HG02840 (cell line): Measurements from ENCODE around the gene PGR.

ENCODE experiments used
- ATAC-seq: cut with Tn5 transposase; IDR thresholded peaks from one replicate; pipeline ENCODE4 v1.9.1; 2021; ENCODE audit warnings: mild to moderate bottlenecking, moderate library complexity, moderate number of reproducible peaks; ENCODE audit not compliant: unreplicated experiment, low FRiP score

PGR gene

DNA sequence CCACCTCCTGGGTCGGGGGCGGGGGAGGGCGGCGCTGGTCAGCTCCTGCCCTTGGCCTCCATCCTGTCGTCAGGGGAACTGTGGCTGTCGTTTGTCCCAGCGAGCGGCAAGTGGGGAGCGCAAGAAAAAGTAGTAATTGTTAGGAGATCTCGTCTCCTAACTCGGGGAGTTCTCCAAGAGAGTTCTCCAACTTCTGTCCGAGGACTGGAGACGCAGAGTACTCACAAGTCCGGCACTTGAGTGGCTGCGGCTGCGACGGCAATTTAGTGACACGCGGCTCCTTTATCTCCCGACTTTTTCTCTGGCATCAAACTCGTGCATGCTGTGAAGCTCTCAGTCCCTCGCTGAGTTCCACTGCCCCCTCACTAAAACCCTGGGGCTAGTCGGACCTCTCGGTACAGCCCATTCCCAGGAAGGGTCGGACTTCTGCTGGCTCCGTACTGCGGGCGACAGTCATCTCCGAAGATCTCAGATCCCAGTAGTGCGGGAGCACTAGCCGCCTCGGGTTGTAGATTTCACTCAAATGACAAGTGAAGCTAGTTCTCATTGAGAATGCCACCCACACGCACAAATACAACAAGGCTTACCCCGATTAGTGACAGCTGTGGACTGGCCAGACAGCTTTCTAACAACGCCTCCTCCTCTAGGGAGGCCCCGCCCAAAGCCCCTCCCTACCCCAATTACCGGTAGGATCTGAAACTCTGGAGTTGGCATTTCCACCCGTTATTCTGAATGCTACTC lies at the start of gene PGR:
TSS of gene PGR (minus strand) at position 611 of the 741 bp plus-strand sequence. CDS start 743 bp downstream, outside the sequence.
- ATAC-seq, result no peak

DNA sequence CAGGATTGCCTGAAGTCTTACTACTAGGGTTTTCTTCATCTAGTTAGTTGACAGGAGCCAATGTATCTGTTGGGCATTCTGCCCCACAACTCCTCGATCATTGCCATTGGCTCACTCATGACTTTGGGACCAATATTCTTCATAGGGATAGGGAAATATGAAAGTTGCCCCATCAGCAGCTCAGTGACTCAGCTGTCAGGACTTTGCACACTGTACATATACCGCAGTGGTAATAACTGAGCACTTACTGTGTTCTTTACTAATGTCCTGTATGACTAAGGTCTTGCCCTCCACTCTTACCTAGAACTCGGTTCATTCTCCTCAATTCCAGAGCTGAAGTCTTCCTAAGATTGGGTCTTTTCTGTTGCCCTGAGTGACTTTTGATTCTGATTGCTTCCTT lies 46.8 kb upstream of the PGR start:
- no peak for ATAC-seq

DNA sequence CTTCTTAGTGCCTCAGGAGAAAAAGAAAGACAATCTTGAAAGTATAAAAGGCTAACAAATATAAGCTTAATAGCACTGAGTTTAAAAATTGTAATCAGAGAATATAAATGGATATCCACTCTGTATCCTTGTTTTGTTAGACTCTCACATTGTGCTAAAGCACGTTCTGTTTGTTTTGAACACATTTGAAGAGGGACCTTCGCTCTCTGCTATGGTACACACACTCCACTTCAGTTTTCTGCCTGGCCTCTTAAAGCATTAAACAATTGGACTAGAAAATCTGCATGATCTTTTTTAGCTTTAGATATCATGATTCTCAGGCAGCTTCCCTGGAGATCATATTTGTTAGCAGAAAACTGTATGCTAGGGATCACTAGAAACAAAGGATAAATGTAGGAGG lies 40.3 kb upstream of the PGR start:
- ATAC-seq, result no peak

DNA sequence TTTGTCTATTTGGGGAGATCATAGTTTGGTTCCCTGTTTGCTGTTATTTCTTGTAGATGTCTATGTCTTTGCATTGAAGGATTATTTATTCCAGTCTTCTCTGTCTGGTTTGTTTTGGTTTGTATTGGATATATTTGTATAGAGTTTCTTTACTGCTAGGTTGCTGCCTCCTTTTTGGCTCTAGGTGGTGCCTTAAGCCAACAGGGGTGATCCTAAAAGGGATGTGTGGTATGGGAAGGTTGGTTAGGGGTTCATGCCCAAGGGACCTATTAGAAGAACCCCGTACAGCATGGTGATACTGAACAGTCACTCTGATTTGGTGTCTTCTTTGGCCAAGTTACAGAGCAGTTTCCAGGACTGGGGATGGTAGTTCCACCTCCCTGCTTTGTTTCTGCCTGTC lies 36.4 kb upstream of the PGR start:
- ATAC-seq, result no peak

DNA sequence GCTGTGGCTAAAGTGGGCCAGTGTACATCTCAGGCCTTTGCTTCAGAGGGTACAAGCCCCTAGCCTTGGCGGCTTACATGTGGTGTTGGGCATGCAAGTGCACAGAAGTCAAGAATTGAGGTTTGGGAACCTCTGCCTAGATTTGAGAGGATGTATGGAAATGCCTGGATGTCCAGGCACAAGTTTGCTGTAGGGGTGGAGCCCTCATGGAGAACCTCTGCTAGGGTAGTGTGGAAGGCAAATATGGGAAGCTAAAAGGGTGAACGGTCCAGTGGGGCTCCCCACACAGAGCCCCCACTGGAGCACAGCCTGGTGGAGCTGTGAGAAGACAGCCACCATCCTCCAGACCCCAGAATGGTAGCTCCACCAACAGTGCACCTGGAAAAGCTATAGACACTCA lies 28.5 kb upstream of the PGR start:
- ATAC-seq, result no peak

DNA sequence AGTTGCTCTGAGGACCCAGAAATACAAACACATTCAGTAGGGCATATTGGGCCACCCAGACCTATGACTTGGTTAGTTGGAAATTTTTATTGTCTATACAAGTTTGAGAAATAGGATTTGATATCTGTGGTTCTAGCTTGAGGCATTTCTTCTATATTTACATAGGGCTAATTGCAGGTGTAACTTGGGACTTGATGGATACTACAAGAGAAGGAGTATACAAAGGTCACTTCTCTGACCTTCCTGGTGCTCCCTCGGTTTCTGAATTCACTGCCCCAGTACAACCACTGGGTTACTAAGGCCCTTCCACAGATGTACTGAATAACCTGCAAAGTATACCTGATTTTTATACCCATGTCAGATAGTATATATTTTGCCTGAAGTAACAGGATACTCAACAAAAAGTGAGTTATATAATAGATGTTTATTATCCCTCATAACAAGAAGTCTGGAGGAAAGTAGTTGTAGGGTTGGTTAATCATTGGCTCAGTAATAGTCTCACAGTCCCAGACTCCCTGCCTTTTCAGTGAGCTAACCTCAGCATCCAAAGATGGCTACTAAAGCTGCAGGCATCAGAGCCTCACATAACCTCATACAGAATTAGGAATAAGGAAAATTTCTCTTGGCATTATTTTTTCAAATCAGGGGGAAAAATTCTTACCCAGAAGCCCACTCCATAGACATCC lies 8.8 kb upstream of the PGR start:
- no peak for ATAC-seq

DNA sequence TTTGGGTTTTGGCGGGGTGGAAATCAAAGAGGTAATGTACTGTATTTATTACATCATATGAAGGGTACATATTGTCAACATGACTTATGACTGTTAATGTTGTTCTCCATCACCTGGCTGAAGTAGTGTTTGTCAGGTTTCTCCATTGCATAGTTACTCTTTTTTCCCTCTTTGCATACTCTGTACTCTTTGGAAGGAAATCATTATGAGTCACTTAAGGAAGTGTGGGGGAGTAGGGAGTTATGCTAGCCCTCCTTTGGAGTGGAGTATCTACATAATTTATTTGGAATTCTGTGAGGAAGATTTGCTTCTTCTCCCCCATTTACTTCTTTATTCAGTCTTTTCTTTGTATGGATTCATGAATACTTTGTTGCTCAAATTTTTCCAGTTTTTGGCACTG lies 3.6 kb upstream of the PGR start:
- ATAC-seq, result no peak

DNA sequence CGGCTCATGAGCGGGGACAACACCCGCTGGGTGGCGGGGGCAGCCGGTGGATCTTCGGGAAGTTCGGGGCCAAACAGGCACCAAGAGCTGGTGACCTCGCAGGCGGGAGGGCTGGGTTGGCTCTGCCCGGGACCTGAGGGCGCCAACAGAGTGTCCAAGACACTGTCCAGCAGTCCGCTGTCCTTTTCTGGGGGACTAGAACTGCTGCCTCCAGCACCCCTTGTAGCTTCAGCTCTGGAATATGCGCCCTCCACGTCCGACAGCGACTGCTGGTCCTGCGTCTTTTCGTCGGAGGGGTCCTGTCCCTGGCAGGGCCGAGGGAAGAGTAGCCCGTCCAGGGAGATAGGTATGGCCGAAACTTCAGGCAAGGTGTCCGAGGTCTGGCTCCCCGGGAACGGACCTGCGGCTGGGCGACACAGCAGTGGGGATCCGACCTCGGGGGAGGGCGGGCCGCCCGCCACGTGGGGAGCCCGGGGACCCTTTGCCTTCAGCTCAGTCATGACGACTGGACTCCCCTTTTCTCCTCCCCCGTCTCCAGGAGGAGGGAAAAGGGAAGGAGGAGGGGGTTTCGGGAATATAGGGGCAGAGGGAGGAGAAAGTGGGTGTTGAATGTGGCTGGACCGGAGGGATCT lies 926 bp downstream of the PGR start:
- no peak for ATAC-seq

DNA sequence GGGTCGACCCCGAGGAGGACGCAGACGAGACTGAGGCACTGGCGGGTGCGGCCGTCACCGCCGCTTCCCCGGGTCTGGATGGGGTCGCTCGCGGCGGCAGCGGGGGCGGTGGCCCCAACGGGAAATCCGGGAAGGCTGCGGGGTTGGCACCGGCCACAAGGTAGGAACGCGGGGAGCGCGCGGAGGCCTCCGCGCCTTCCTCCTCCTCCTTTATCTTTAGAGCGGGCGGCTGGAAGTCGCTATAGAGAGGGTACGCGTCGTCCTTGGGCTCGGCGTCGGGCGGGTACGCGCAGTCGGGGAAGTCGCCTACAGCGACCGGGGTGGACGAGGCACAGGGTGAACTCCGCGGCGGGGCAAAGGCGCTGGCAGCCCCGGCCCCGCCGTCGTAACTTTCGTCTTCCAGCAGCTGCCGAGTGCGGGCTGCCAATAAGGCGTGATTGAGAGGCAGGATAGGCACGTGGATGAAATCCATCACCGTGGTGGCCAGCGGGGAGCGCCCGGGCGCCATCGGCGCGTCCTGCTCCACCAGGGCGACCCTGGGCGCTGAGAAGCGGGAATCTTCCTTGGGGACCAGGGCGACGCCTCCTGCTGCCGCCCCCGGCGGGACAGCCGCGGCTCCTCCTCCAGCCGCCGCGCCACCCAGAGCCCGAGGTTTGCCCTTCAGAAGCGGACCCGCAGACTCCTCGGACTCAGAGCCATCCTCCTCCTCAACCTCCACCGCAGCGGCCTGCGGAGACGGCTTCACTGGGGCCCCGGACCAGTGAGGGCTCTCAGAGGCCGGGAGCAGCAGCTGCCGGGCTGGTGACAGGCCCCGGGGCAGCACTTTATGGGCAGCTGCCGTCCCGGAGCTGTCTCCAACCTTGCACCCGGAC lies 1.7 kb downstream of the PGR start:
- no peak for ATAC-seq

DNA sequence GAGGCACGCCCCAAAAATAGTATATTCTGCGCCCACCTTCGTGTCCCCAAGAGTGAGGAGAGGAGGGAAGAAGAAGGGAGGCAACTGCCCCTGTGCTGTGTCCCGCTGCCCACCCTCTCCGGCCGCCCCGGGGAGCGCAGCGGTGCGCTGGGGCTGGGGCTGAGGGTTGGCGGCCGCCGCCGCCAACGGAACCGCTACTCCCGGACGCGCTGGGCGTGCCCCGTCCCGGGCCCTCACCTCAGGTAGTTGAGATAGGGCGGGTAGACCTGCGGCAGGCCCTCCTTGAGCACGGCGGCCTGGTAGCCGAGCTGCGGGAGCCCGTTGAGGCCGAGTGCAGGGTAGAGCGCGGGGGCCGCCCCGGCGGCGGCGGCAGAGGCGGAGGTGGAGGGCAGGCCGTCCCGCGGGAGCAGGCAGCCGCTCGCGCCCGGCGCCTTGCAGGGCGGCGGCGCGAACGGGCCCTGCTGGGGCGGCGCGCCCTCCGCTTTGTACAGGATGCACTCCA lies 2.4 kb downstream of the PGR start:
- no peak for ATAC-seq

DNA sequence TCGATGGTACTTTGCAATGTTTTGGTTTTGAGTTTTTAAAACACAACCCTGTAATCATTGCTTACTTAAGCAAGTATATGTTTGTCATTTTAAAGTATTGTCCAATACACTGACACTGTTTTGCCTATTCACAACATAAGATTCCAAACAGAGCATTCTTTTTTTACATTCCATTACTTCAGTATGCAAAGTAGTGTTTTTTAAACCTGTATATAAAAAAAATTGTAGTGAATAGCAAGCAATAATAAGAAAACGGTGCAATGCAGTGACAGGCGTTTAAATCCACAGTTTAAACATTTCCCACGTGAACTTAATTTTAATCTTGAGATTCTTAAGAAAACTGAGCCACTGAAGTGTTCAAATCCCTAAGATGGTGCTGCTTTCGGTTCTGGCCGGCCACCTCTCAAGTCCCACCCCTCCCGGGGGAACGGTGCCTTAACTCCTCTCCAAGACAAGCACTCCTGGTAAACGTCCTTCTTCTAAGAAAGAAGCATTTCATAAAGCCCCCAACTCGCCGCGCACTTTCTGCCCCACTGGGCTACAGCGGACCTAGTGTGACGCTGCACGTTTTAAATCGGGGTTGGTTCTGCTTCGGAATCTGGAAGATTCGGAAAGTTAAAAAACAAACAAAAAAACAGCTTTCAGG lies 2.9 kb downstream of the PGR start:
- ATAC-seq, result no peak

DNA sequence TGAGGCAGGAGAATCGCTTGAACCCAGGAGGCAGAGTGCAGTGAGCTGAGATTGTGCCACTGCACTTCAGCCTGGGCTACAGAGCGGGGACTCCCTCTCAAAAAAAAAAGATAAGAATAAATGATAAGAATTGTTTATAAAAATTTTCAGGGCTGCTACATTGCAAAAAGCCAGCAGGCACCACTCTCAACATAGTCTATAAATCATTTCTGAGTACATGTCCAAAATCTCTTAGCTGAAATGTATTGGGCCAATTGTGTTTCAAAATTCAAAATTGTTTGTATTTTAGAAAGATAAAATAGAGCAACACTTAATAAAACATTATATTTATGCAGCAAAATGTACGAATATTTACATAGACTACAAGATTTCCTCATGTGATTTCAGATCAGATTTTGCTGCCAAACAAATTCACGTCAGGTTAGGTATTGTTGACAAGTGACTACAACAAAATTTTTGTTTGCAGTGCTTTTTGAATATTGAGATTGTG lies 13.9 kb downstream of the PGR start:
- ATAC-seq, result no peak

DNA sequence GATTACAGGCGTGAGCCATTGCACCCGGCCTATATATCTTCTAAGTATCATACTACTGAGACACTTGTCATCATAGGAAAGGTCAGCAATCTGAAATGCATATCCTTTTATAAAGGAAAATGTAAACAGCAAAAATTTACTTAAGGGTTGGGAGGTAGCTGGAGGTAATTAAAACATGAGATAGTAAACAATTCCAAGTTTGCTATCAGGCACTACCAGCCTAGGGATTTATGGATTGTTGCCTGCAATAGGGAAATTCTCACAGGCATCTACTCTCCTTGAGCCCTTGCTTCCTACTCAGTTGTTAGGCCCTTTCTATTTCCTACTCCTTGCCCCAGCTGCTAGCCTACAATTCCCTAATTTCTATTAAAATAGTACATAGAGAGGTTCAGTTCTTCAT lies 16.1 kb downstream of the PGR start:
- ATAC-seq, result no peak

DNA sequence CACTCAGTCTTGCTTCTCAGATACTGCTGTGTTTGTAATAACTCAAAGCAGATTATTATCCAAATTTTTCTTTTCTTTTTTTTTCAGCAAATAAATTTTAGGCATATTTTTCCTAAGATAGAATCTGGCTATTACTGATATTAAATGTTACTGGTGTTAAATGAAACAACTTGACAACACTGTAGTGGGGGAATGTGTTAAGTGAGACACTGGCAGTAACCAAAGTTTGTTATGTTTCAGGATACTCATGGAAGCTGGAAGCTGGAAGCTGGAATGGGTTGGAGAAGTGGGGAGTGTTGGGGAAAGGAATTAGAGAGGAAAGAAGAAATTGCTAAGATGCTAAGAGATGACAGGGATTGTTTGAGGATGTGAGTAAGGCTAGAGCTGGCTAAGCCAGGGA lies 24.9 kb downstream of the PGR start:
- ATAC-seq, result no peak

DNA sequence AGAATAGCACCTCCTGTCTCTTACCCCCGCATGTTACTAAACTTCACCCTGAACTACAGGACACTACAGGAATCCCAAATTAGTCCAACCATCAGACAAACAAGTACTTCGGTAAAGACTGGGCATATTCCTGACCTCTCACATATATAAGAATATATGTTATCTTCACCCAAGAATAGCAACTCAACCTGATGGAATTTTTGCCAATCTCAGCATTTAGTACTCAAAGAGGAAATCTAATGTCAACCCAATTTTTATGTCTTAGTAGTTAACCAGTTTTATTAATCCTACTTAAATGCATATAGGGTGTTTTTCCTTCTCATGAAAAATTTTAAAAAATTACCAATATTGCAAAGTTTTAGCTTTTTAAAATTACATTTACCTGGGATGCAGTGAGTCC lies 26.2 kb downstream of the PGR start:
- ATAC-seq, result no peak

DNA sequence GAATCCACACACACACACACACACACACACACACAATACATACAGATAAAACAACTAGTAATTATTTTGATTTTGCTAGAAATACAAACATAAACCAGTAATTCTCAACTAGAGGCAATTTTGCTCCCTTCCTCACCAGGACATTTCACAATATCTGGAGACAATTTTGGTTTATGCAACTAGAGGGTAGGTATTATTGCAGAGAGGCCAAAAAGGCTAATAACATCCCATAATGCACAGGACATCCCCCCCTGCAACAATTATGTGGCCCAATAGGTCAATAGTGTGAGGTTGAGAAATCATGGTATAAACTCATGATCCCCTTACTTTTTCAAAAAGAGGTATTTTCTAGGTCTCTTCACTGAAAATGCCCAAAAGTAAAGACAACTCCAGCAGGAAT lies 29.0 kb downstream of the PGR start:
- ATAC-seq, result no peak

DNA sequence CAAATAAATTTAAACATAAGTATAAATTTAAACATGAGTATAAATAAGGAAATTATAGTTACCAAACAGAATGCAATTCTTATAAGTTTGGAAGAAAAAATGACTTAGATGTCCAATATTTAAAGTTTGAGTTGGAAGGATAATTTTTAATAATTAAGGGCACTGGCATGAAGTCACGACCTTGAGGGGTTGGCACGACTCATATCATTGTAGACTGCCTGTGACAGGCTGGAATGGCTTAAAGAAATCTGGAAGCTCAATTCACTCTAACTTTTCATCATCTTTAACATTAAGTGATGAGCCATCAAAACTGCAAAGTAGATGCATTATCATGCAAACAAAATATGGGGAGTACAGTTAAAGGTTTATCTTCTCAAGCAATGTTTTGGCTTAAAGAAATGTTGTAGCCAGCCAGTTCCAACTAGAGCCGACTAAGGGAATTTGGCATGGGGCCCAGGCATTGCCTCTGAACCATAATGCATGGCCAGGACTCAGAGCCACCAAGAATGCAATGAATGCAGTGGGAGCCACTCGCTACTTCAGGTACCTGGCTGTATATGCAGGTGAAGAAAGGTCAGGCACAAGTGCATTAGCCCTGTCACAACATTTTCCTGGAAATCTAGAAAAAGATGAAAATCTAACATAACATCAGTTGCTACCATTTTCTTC lies 33.4 kb downstream of the PGR start:
- no peak for ATAC-seq

DNA sequence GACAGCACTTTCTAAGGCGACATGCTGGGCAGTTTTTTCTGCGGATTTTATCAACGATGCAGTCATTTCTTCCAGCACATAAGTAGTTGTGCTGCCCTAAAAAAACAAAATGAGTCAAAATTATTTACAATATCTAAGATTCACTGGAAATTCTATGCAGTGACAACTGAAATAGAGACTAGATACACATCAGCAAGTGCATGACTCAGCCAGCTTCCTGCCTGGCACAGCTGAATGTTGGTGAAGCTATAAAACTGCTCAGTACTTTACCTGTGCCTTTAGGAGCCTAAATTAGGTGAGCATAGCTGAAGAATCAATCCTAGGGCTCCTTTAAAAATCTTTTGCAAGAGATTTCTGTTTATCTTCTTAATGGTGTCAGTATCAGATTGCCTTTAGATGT lies 37.8 kb downstream of the PGR start:
- no peak for ATAC-seq

DNA sequence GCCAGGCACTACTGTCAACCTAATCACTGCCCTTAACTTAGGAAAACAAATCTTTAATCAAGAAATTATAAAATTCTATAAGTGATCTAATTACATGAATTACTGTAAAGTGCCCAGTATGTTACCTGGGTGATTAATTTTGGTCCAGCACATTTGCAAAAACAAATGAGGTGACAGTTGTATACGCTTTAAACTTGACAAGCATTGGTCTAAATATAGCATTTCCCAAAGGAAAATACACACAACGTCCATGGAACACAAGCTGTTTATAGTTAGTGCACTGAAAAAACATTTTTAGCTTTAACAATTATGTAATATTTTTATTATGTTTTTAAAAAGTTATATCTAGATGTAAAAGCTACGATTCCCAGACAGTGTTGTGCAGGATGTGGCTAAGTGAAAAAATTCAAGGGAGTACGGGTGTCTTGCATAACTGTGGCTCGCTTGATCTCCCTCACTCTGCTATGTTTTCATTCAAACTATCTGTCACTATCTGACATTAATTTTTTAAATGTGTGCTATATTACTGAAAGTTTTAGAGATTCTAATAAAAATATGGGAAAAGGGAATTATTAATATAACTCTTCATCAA lies 38.8 kb downstream of the PGR start:
- no peak for ATAC-seq
